ENCODE results near the gene SF3B4. TPM values are rescaled to one million over a fixed set of nuclear protein-coding genes. Genes with fewer than 3 reads are reported as not detected.
A peak's percentile ranks its signal among the peaks of the same experiment; 100 is the strongest.

The SF3B4 gene
- total RNA-seq, 1 donor from 2014 or later = 74.0 TPM

GRCh38 chr1:149896575-149896974 lies 31.0 kb downstream of the SF3B4 start:
- H3K27ac ChIP-seq (ENCODE audit: low read depth, low read length) = no peak overlapping the region
- no peaks in the 10 kb centered on the region for H3K9me3 Mint-ChIP-seq (ENCODE audit: unreplicated experiment)
- FAIRE-seq (no peak), DNase-seq (ENCODE audit: low read depth) (no peak)
- no peak overlapping the region for H3K4me3 Mint-ChIP-seq (ENCODE audit: unreplicated experiment)
- peaks cover 2% of the 10 kb centered on the region for H3K4me1 Mint-ChIP-seq (ENCODE audit: low read depth, unreplicated experiment)
- H3K27me3 ChIP-seq (ENCODE audit: insufficient read depth, low read length) = no peaks in the 10 kb centered on the region
- H3K4me1 ChIP-seq (ENCODE audit: insufficient read depth, low read length) = peaks cover 11% of the 10 kb centered on the region
- no peaks in the 10 kb centered on the region for H3K36me3 ChIP-seq (ENCODE audit: insufficient read depth, low read length)
- H4K20me1 ChIP-seq (ENCODE audit: insufficient read depth, low read length) = no peaks in the 10 kb centered on the region
- H3K4me3 ChIP-seq (ENCODE audit: insufficient read depth, low read depth, low read length) = no peak overlapping the region
- no peak overlapping the region for H2AFZ ChIP-seq (ENCODE audit: low read depth, low read length)
- H3K27ac Mint-ChIP-seq (ENCODE audit: unreplicated experiment) = no peak overlapping the region
- H3K9ac ChIP-seq (ENCODE audit: low read length) = no peak overlapping the region
- no peak overlapping the region for H3K4me2 ChIP-seq (ENCODE audit: low read length)
- no peaks in the 10 kb centered on the region for H3K79me2 ChIP-seq (ENCODE audit: insufficient read depth, low read length)
- H3K27me3 Mint-ChIP-seq (ENCODE audit: low read depth, unreplicated experiment) = no peaks in the 10 kb centered on the region
- no peaks in the 10 kb centered on the region for H3K9me3 ChIP-seq (ENCODE audit: insufficient read depth, low read depth, low read length)
- H3K36me3 Mint-ChIP-seq (ENCODE audit: low read depth, unreplicated experiment) = peaks cover 7% of the 10 kb centered on the region
- TF ChIP-seq, protein P1, sequence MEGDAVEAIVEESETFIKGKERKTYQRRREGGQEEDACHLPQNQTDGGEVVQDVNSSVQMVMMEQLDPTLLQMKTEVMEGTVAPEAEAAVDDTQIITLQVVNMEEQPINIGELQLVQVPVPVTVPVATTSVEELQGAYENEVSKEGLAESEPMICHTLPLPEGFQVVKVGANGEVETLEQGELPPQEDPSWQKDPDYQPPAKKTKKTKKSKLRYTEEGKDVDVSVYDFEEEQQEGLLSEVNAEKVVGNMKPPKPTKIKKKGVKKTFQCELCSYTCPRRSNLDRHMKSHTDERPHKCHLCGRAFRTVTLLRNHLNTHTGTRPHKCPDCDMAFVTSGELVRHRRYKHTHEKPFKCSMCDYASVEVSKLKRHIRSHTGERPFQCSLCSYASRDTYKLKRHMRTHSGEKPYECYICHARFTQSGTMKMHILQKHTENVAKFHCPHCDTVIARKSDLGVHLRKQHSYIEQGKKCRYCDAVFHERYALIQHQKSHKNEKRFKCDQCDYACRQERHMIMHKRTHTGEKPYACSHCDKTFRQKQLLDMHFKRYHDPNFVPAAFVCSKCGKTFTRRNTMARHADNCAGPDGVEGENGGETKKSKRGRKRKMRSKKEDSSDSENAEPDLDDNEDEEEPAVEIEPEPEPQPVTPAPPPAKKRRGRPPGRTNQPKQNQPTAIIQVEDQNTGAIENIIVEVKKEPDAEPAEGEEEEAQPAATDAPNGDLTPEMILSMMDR (IDR thresholded peaks at IDR 0.05; ENCODE audit: insufficient read depth, low read depth, low read length) = no peak
- TF ChIP-seq EZH2 (IDR thresholded peaks at IDR 0.05; ENCODE audit: insufficient read depth, low read length) = no peak

DNA sequence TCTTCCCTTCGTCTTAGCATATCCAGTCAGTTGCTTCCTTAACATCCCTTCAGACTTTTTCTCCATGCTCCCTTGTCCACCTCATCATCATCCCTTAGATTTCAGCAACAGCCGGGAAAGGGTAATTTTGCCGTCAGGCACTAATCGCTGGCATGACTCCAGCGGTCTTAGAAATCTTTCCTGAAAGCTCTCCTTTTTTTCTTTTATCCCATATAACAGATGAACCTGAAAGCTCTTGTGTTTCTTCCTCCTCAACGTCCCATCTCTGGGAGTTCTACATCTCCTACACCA lies 38.7 kb downstream of the SF3B4 start:
- Mint-ChIP-seq H3K36me3 (ENCODE audit: low read depth, unreplicated experiment) (no peaks in the 10 kb centered on the region), H3K4me3 (ENCODE audit: unreplicated experiment) (no peak overlapping the region), H3K27me3 (ENCODE audit: low read depth, unreplicated experiment) (no peaks in the 10 kb centered on the region), H3K4me1 (ENCODE audit: low read depth, unreplicated experiment) (no peaks in the 10 kb centered on the region), H3K27ac (ENCODE audit: unreplicated experiment) (no peak overlapping the region), H3K9me3 (ENCODE audit: unreplicated experiment) (no peaks in the 10 kb centered on the region)
- peaks cover 11% of the 10 kb centered on the region for H3K79me2 ChIP-seq (ENCODE audit: insufficient read depth, low read length)
- no peaks in the 10 kb centered on the region for H3K27me3 ChIP-seq (ENCODE audit: insufficient read depth, low read length)
- H4K20me1 ChIP-seq (ENCODE audit: insufficient read depth, low read length) = peaks cover 16% of the 10 kb centered on the region
- H3K9ac ChIP-seq (ENCODE audit: low read length) = peak overlapping the region; percentile 97
- H3K27ac ChIP-seq (ENCODE audit: low read depth, low read length) = peak overlapping the region; percentile 95
- no peaks in the 10 kb centered on the region for H3K9me3 ChIP-seq (ENCODE audit: insufficient read depth, low read depth, low read length)
- no peaks in the 10 kb centered on the region for H3K36me3 ChIP-seq (ENCODE audit: insufficient read depth, low read length)
- FAIRE-seq (no peak), DNase-seq (ENCODE audit: low read depth) (no peak)
- H2AFZ ChIP-seq (ENCODE audit: low read depth, low read length) = peak overlapping the region; percentile 70
- peak overlapping the region; percentile 82 for H3K4me3 ChIP-seq (ENCODE audit: insufficient read depth, low read depth, low read length)
- TF ChIP-seq, protein P1 (IDR thresholded peaks at IDR 0.05; ENCODE audit: insufficient read depth, low read depth, low read length) = no peak
- TF ChIP-seq EZH2 (IDR thresholded peaks at IDR 0.05; ENCODE audit: insufficient read depth, low read length) = no peak
- peak overlapping the region; percentile 93 for H3K4me2 ChIP-seq (ENCODE audit: low read length)
- peaks cover 10% of the 10 kb centered on the region for H3K4me1 ChIP-seq (ENCODE audit: insufficient read depth, low read length)

DNA sequence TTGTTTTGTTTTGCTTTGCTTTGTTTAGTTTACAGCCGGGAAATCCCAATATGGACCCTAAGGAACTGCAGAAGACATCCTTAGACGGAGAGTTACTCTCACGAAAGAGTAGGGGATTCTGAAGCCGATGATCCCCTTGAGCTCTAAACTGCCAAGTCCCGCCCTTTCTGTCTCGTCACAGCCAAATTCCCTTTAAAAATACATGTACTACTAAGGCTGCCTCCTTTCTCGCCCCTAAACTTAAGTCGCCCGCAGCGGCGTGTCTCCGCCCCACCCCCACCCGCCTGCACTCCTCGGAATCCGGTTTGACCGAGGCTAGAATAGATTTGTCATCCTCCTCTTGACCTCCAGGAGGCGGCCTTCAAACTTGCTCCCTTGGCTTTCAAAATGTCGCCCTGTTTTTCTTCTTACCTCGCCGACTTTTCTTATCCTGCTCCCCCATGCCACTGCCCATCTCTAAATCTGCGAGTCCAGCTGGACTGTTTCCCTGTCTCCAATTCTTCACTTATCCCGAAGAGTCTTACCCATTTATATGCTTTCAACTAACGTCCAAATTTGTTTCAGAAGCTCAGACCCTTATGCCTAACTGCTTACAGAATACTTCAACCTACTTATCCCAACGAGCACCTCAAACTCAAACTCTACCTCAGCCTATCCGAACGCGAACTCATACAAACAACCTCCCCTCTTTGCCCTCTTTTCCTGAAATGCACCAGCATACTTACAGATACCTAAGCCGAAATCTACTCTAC lies 39.2 kb downstream of the SF3B4 start:
- Histone ChIP-seq H3K4me3 (ENCODE audit: insufficient read depth, low read depth, low read length) (peak overlapping the region; percentile 82), H2AFZ (ENCODE audit: low read depth, low read length) (peak overlapping the region; percentile 70), H4K20me1 (ENCODE audit: insufficient read depth, low read length) (peaks cover 16% of the 10 kb centered on the region), H3K4me2 (ENCODE audit: low read length) (peak overlapping the region; percentile 93), H3K9ac (ENCODE audit: low read length) (peak overlapping the region; percentile 97), H3K27ac (ENCODE audit: low read depth, low read length) (peak overlapping the region; percentile 95), H3K27me3 (ENCODE audit: insufficient read depth, low read length) (no peaks in the 10 kb centered on the region), H3K9me3 (ENCODE audit: insufficient read depth, low read depth, low read length) (no peaks in the 10 kb centered on the region), H3K36me3 (ENCODE audit: insufficient read depth, low read length) (no peaks in the 10 kb centered on the region), H3K4me1 (ENCODE audit: insufficient read depth, low read length) (peaks cover 10% of the 10 kb centered on the region), H3K79me2 (ENCODE audit: insufficient read depth, low read length) (peaks cover 16% of the 10 kb centered on the region)
- Mint-ChIP-seq H3K4me3 (ENCODE audit: unreplicated experiment) (no peak overlapping the region), H3K27me3 (ENCODE audit: low read depth, unreplicated experiment) (no peaks in the 10 kb centered on the region), H3K9me3 (ENCODE audit: unreplicated experiment) (no peaks in the 10 kb centered on the region), H3K4me1 (ENCODE audit: low read depth, unreplicated experiment) (peaks cover 2% of the 10 kb centered on the region), H3K36me3 (ENCODE audit: low read depth, unreplicated experiment) (no peaks in the 10 kb centered on the region), H3K27ac (ENCODE audit: unreplicated experiment) (no peak overlapping the region)
- TF ChIP-seq, protein P1 (IDR thresholded peaks at IDR 0.05; ENCODE audit: insufficient read depth, low read depth, low read length) = peak; percentile 48
- TF ChIP-seq EZH2 (IDR thresholded peaks at IDR 0.05; ENCODE audit: insufficient read depth, low read length) = no peak
- DNase-seq (ENCODE audit: low read depth) = peak; percentile 83
- FAIRE-seq = no peak

Measured in astrocyte (in vitro differentiated cells and primary cell).